Erythroblast (primary cell): Measurements from ENCODE around the gene SAMD10.

Source experiments
- GATA1 ChIP-seq: IDR thresholded peaks from 2 replicates; pipeline ENCODE4 v1.6.1; 2011; ENCODE audit warnings: low read depth, mild to moderate bottlenecking, control low read depth, low read length, moderate library complexity
- POLR2A ChIP-seq: IDR thresholded peaks from 2 replicates; pipeline ENCODE4 v1.6.1; 2011; ENCODE audit warnings: mild to moderate bottlenecking, low read length

DNA sequence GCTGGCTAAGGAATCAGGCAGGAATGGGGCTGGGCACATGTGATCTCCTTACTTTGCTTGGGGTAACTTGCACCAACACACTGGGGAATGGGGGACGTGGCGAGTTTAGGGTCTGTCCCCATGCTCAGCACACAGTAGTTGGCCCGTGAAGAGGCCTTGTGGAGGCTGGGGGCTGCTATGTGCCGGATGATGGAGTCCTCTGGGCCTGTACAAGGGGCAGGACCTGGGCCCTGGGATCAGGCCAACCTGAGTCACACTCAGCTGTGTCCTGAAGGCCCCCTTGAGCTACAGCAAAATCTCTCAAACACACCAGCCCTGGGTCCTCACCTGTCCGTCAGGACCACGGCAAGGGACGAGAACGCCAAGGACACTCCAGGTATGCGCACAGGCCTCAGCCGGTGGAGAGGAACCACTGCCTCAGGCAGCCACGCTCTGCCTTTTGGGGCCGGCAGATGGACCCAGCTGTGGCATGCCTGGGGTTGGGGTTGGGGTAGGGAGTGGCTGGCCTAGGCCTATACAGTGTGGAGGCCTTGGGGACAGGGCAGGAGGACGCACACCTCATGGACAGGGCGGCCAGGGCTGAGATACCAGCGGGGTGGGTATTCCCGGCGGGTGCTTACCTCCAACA, 34.3 kb downstream of the SAMD10 start:
- TF ChIP-seq POLR2A, result no peak
- no peak for TF ChIP-seq GATA1
